Psoas muscle (tissue), 8 donors: ENCODE results near the gene KIF1A. TPM values are rescaled to one million over a fixed set of nuclear protein-coding genes. Genes with fewer than 3 reads are reported as not detected.

Experiments
- ATAC-seq, 4 donors: fragments of 200-7000 bp; cut with Tn5 transposase; one replicate each; pipeline ENCODE4 v1.9.1; 2020; ENCODE audit warnings: moderate library complexity in 3 of 4, mild to moderate bottlenecking in 2 of 4
- DNase-seq, 2 donors: peaks; one replicate each; pipeline ENCODE4 v3.0.0-alpha.2; 2020
- H3K27ac ChIP-seq: fragments of 200-600 bp; one replicate; pipeline ENCODE4 v1.8.0; 2022
- H3K27me3 ChIP-seq, 3 donors: fragments of 200-600 bp in 1 of 3; one replicate each; pipeline versions ENCODE4 v1.6.1 to v1.8.0; 2013 to 2022; ENCODE audit warnings: low read length in 2 of 3, mild to moderate bottlenecking in 2 of 3, moderate library complexity in 1 of 3; ENCODE audit not compliant: insufficient read depth in 3 of 3
- H3K36me3 ChIP-seq, 2 donors: fragments of 200-600 bp in 1 of 2; one replicate each; pipeline versions ENCODE4 v1.6.1 to v1.8.0; 2013 to 2022; ENCODE audit warnings: low read depth in 1 of 2, mild to moderate bottlenecking in 1 of 2, moderate library complexity in 1 of 2; ENCODE audit not compliant: insufficient read depth in 1 of 2
- H3K4me1 ChIP-seq: fragments of 200-600 bp; one replicate; pipeline ENCODE4 v1.8.0; 2022
- H3K4me3 ChIP-seq: fragments of 200-600 bp; one replicate; pipeline ENCODE4 v1.8.0; 2022; ENCODE audit warnings: mild to moderate bottlenecking
- H3K9me3 ChIP-seq: fragments of 200-600 bp; one replicate; pipeline ENCODE4 v1.8.0; 2022
- WGBS, 3 donors: extraction: QIAGEN DNeasy Blood & Tissue Kit; methylation state at CpG; one replicate each; pipeline versions ENCODE4 v1.1.6 to v1.1.7; 2013; 5-methylcytosine and 5-hydroxymethylcytosine counted together
- intact Hi-C, 2 donors: fragments of 100-400 bp; cut with DNase I; formaldehyde crosslinking; loops; one replicate each; pipeline versions ENCODE4 v1.11.0 to v1.14.2; 2022
- polyA plus RNA-seq, 3 donors: library from polyadenylated mRNA; stranded (reverse); fragments of 200-250 nt; gene quantifications; one replicate each; pipeline ENCODE4 v1.2.3, GENCODE V29; 2013
- total RNA-seq, 4 donors: library from RNA; stranded (reverse); fragmentation: NEBNext Ultra II Directional in 2 of 4; extraction: Animal tissue kit (Norgen Biotek cat#: 25700) in 2 of 4; gene quantifications; one replicate each; pipeline versions ENCODE4 v1.2.1 to v1.2.4, GENCODE V29; 2021 to 2023
- TF ChIP-seq, protein P1 (sequence below): fragments of 200-600 bp; IDR thresholded peaks from one replicate; pipeline ENCODE4 v1.8.0; 2022; ENCODE audit warnings: antibody characterized with exemption
- donor health status: healthy with polysubstance abuse.
- donor health status: DM: no; HTN: no; CAD: no; lungs with moderate emphysema.
- donor health status: Bipolar disorder and iron deficiency.
- donor health status: healthy.
- donor health status: DM: yes; HTN: yes; CAD: no.
- donor health status: DM: no; HTN: no; CAD: no.
- donor health status: DM: no; HTN: no; CAD: no.
- donor health status: DM: yes; HTN: yes; CAD: no.

KIF1A gene
- total and polyA plus RNA-seq, 7 donors = 0.01 to 1.2 (median 0.12) TPM; not detected in 2

DNA sequence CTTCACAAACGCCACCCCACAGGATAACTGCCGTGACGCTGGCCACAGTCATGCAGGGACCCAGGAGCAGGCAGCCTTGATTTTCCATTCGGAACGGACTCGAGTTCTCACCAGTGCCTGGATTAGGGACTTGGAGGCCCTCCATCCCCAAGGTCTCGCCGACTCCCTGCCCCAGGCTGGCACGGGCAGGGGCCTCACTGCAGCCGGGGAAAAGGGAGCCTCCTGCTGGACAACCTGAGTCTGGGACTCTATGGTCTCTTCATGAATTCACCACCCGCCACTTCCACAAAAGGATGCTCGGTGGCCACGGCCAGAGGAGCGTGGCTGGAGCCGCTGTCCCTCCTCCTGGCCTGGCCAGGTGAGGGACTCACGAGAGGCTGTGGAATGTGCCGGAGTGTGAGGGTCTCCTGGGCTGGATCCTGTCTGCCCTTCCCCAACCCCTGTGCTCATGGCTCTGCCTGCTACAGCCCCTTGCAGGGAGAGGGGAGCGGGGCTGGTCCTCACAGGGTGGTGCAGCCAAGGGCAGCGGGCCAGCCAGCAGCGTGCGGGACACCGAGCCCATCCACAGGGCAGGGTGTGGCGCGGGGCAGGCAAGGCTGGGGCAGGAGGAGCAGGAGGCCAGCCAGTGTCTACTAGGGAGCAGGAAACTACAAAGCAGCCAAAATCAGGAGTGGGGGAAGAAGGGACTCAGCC lies 86.1 kb downstream of the KIF1A start:
- no peak for DNase-seq
- Histone ChIP-seq H3K27me3 (peaks cover 0 to 25% (median 12%) of the 10 kb centered on the region in 3 donors), H3K36me3 (no peaks in the 10 kb centered on the region), H3K4me1 (no peaks in the 10 kb centered on the region), H3K9me3 (no peaks in the 10 kb centered on the region), H3K4me3 (no peak overlapping the region), H3K27ac (no peak overlapping the region)
- 52 to 65% (median 54%) methylated on average over 23 to 24 of the region's 24 CpGs for WGBS, 3 donors
- intact Hi-C loops = no loop called here
- TF ChIP-seq, protein P1, sequence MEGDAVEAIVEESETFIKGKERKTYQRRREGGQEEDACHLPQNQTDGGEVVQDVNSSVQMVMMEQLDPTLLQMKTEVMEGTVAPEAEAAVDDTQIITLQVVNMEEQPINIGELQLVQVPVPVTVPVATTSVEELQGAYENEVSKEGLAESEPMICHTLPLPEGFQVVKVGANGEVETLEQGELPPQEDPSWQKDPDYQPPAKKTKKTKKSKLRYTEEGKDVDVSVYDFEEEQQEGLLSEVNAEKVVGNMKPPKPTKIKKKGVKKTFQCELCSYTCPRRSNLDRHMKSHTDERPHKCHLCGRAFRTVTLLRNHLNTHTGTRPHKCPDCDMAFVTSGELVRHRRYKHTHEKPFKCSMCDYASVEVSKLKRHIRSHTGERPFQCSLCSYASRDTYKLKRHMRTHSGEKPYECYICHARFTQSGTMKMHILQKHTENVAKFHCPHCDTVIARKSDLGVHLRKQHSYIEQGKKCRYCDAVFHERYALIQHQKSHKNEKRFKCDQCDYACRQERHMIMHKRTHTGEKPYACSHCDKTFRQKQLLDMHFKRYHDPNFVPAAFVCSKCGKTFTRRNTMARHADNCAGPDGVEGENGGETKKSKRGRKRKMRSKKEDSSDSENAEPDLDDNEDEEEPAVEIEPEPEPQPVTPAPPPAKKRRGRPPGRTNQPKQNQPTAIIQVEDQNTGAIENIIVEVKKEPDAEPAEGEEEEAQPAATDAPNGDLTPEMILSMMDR = no peak
- ATAC-seq = no peak

DNA sequence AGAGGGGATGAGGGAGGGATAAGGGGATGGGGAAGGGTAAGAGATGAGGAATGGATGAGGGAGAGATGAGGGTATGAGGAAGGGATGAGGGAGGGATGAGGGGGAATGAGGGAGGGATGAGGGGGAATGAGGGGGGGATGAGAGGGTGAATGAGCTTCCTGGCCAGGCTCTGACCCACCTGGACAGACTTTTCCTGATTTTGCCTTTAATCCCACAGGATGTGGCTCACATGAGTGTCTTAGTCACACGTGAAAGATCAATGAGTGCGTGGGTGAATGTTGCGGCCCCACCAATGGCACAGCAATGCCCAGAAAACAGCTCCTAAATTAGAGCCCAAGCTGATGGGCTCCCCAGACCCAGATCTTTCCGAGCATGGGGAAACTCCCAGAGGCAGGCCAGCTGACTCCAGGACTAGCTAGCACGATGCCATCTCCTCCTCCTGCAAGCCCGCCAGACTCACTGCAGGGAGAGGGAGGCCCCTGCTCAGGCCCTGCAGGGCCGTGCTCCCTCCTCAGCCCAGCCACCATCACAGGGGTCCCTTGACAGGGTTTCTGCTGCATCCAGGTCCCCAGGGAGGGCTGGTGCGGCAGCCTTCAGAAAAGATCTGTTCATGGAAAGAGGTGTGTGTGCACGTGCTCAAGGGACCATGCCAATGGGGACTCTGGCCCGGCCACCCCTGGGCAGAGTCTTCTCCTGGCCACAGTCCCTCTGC lies 87.0 kb downstream of the KIF1A start:
- no peak for DNase-seq
- Histone ChIP-seq H3K36me3 (no peaks in the 10 kb centered on the region), H3K27ac (no peak overlapping the region), H3K9me3 (no peaks in the 10 kb centered on the region), H3K27me3 (peaks cover 0 to 30% (median 12%) of the 10 kb centered on the region in 3 donors), H3K4me1 (no peaks in the 10 kb centered on the region), H3K4me3 (no peak overlapping the region)
- TF ChIP-seq, protein P1 = no peak
- no peak for ATAC-seq
- 62 to 71% (median 65%) methylated on average over 10 of the region's 10 CpGs for WGBS, 3 donors
- intact Hi-C loops = no loop called here

DNA sequence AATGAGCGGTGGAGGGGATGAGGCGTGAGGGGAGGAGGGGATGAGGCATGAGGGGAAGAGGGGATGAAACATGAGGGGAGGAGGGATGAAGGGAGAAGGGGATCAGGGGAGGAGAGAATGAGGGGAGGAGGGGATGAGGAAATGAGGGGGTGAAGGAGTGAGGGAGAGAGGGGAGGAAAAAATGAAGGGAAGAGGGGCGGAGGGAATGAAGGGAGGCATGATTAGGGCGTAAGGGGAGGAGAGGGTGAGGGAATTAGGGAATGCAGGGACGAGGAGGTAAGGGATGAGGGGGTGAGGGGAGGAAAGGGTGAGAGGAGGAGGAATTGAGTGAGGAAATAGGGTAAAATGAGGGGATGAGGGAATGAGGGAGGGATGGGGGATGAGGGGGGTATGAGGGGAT lies 87.8 kb downstream of the KIF1A start:
- Histone ChIP-seq H3K27me3 (peaks cover 0 to 30% (median 10%) of the 10 kb centered on the region in 3 donors), H3K9me3 (no peaks in the 10 kb centered on the region), H3K27ac (no peak overlapping the region), H3K36me3 (no peaks in the 10 kb centered on the region), H3K4me3 (no peak overlapping the region), H3K4me1 (no peaks in the 10 kb centered on the region)
- ATAC-seq = no peak
- TF ChIP-seq, protein P1 = no peak
- DNase-seq = no peak
- WGBS, 3 donors = 84 to 91% (median 89%) methylated on average over 5 of the region's 5 CpGs
- intact Hi-C loops = no loop called here

DNA sequence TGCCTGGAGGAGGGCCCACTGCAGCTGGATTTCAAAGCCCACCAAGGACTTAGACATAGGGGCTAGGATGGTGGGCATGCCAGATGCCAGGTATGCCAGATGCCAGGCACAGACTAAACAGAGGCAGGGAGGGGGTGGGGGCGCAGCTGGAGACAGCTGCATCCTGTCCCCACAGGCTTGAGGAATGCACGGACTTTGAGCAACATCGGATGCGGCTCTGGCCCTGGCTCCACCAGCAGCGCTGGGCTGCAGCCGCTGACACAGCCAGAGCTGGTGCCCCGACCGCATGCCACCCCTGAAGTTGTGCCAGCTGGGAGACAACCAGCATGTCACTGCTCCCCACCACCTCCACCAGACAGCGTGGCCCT lies 88.9 kb downstream of the KIF1A start:
- Histone ChIP-seq H3K4me1 (no peaks in the 10 kb centered on the region), H3K27me3 (peaks cover 0 to 30% (median 11%) of the 10 kb centered on the region in 3 donors), H3K27ac (no peak overlapping the region), H3K9me3 (no peaks in the 10 kb centered on the region), H3K4me3 (no peak overlapping the region), H3K36me3 (no peaks in the 10 kb centered on the region)
- 4 to 22% (median 14%) methylated on average over 8 to 9 of the region's 9 CpGs for WGBS, 3 donors
- ATAC-seq (no peak), DNase-seq (no peak)
- intact Hi-C loops = no loop called here
- TF ChIP-seq, protein P1 = no peak
